Measurements from ENCODE around the gene FRZB.

GRCh38 chr2:182868054-182868796, 1.8 kb upstream of the FRZB start:
- TF ChIP-seq CTCF (IDR thresholded peaks at IDR 0.05; ENCODE audit: low read length) (no peak), EZH2 (optimal IDR thresholded peaks at IDR 0.05; ENCODE audit: low read depth, low read length) (no peak), EZH2phosphoT487 (IDR thresholded peaks at IDR 0.05; ENCODE audit: low read length) (no peak)
